ENCODE results near the gene DALRD3.
A peak's percentile ranks its signal among the peaks of the same experiment; 100 is the strongest.

- TF ChIP-seq CTCF (IDR thresholded peaks at IDR 0.05) (no peak), POLR2A (IDR thresholded peaks at IDR 0.05) (peak; percentile 41 to 55), EP300 (IDR thresholded peaks at IDR 0.05) (peak in 1 of 2 donors; percentile 82)
Measured at GRCh38 chr3:49017971-49018706, at the start of gene DALRD3.
